ENCODE measurements around the gene PLXNB2. TPM values are rescaled to one million over a fixed set of nuclear protein-coding genes. Genes with fewer than 3 reads are reported as not detected.

PLXNB2 gene
- total RNA-seq, 1 experiment from 2014 or later, result 260 TPM

- peaks cover 71% of the 10 kb centered on the region for H4K20me1 ChIP-seq (ENCODE audit: insufficient read depth)
- no peak overlapping the region for H3K27ac ChIP-seq
- peaks cover 29% of the 10 kb centered on the region; the same call in 1 of the 2 replicates for H3F3A ChIP-seq (ENCODE audit: insufficient read depth, low read depth)
- no peak overlapping the region for H2AFZ ChIP-seq
- POLR2A ChIA-PET (ENCODE audit: unreplicated experiment), result no interaction called here
- CTCF ChIA-PET, result interaction anchor here (0.7 kb wide), 1 partner anchor 90 kb away, joined by 3 read pairs; no protein-coding TSS in a partner anchor
- intact Hi-C loops (cut with micrococcal nuclease; ENCODE audit: unreplicated experiment), result no loop called here
- no peaks in the 10 kb centered on the region for H3K9me3 ChIP-seq (ENCODE audit: insufficient read depth, low read depth)
- BruUV-seq (replicated peaks), result no TSS peak
- TF ChIP-seq CTCF (conservative IDR thresholded peaks at IDR 0.05) (no peak), EZH2 (IDR thresholded peaks at IDR 0.05; ENCODE audit: low read depth) (no peak)
- H3K79me2 ChIP-seq (ENCODE audit: low read depth), result peaks cover 79% of the 10 kb centered on the region
- peaks cover 20% of the 10 kb centered on the region for H3K4me1 ChIP-seq (replicated peaks; ENCODE audit: insufficient read depth)
- no peak for DNase-seq
- no peaks in the 10 kb centered on the region for H3K27me3 ChIP-seq (ENCODE audit: insufficient read depth, low read depth)
- no peaks in the 10 kb centered on the region for H3K9me2 ChIP-seq (ENCODE audit: insufficient read depth)
- H3K4me2 ChIP-seq, result no peak overlapping the region
- H3K36me3 ChIP-seq (ENCODE audit: low read depth), result no peaks in the 10 kb centered on the region
- H3K4me3 ChIP-seq, result no peak overlapping the region
Observed at GRCh38 chr22:50238755-50239154, 68.7 kb downstream of the PLXNB2 start.

GRCh38 chr22:50236731-50237409, 70.6 kb downstream of the PLXNB2 start:
- intact Hi-C loops (cut with micrococcal nuclease; ENCODE audit: unreplicated experiment), result no loop called here
- H3K36me3 ChIP-seq (ENCODE audit: low read depth), result no peaks in the 10 kb centered on the region
- POLR2A ChIA-PET (ENCODE audit: unreplicated experiment), result no interaction called here

GRCh38 chr22:50233223-50233622, 74.2 kb downstream of the PLXNB2 start:
- ChIA-PET CTCF (no interaction called here), POLR2A (ENCODE audit: unreplicated experiment) (no interaction called here)
- no peak for TF ChIP-seq EZH2 (IDR thresholded peaks at IDR 0.05; ENCODE audit: low read depth)
- TF ChIP-seq CTCF (conservative IDR thresholded peaks at IDR 0.05), result no peak
- Histone ChIP-seq H3F3A (ENCODE audit: insufficient read depth, low read depth) (peaks cover 10% of the 10 kb centered on the region; the same call in 1 of the 2 replicates), H3K27ac (no peak overlapping the region), H3K27me3 (ENCODE audit: insufficient read depth, low read depth) (no peaks in the 10 kb centered on the region), H3K36me3 (ENCODE audit: low read depth) (no peaks in the 10 kb centered on the region), H2AFZ (no peak overlapping the region), H3K4me1 (replicated peaks; ENCODE audit: insufficient read depth) (no peaks in the 10 kb centered on the region), H3K79me2 (ENCODE audit: low read depth) (peaks cover 34% of the 10 kb centered on the region), H3K9me3 (ENCODE audit: insufficient read depth, low read depth) (no peaks in the 10 kb centered on the region), H3K4me3 (no peak overlapping the region), H4K20me1 (ENCODE audit: insufficient read depth) (peaks cover 48% of the 10 kb centered on the region), H3K9me2 (ENCODE audit: insufficient read depth) (no peaks in the 10 kb centered on the region), H3K4me2 (no peak overlapping the region)
- no TSS peak for BruUV-seq (replicated peaks)
- intact Hi-C loops (cut with micrococcal nuclease; ENCODE audit: unreplicated experiment), result no loop called here
- DNase-seq, result no peak

More at GRCh38 chr22:50236731-50237409, 70.6 kb downstream of the PLXNB2 start:
- peaks cover 65% of the 10 kb centered on the region for H3K79me2 ChIP-seq (ENCODE audit: low read depth)
- no peak overlapping the region for H2AFZ ChIP-seq
- H3K4me1 ChIP-seq (replicated peaks; ENCODE audit: insufficient read depth), result peaks cover 6% of the 10 kb centered on the region
- no peak for DNase-seq
- H4K20me1 ChIP-seq (ENCODE audit: insufficient read depth), result peaks cover 63% of the 10 kb centered on the region
- CTCF ChIA-PET, result no interaction called here
- H3F3A ChIP-seq (ENCODE audit: insufficient read depth, low read depth), result peaks cover 29% of the 10 kb centered on the region; the same call in 1 of the 2 replicates
- no peaks in the 10 kb centered on the region for H3K9me2 ChIP-seq (ENCODE audit: insufficient read depth)
- H3K27me3 ChIP-seq (ENCODE audit: insufficient read depth, low read depth), result no peaks in the 10 kb centered on the region
- no peak for TF ChIP-seq EZH2 (IDR thresholded peaks at IDR 0.05; ENCODE audit: low read depth)
- TF ChIP-seq CTCF (conservative IDR thresholded peaks at IDR 0.05), result peak; percentile 82
- no peak overlapping the region for H3K4me3 ChIP-seq
- H3K9me3 ChIP-seq (ENCODE audit: insufficient read depth, low read depth), result no peaks in the 10 kb centered on the region
- H3K27ac ChIP-seq, result no peak overlapping the region
- H3K4me2 ChIP-seq, result no peak overlapping the region
- no TSS peak for BruUV-seq (replicated peaks)
